DOHH2 (cell line): ENCODE results near the gene NCKAP5.

Experiments
- EZH2phosphoT487 ChIP-seq: fragments of 200-600 bp; sonication (generic); IDR thresholded peaks from 2 replicates; pipeline ENCODE4 v1.6.1; 2017; ENCODE audit warnings: borderline replicate concordance, mild to moderate bottlenecking, antibody characterized with exemption, low read length, moderate library complexity, mixed read lengths
- TF ChIP-seq, protein P1 (sequence below): fragments of 200-600 bp; sonication (generic); IDR thresholded peaks from one replicate; pipeline ENCODE4 v1.5.1; 2014; ENCODE audit warnings: antibody characterized with exemption, mild to moderate bottlenecking, low read depth, low read length; ENCODE audit not compliant: poor library complexity, severe bottlenecking

DNA sequence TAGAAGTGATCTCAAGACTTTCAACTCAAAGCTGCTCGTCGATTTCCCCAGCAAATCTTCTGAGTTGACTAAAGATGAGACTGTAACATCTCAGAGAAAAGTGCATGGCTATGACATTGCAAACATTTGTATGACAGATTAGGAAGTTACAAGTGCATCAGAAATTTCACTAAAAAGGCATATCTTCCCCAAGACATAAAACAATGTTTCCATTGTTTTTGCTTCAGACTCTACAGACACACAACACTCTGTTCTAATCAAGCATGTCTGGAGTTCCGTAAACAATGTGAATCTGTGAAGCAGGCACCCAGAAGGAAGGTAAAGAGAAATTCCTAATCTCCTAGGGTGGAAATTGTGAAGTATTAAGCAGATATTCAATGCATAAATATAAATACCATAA is 753.6 kb downstream of the NCKAP5 start:
- TF ChIP-seq, protein P1, sequence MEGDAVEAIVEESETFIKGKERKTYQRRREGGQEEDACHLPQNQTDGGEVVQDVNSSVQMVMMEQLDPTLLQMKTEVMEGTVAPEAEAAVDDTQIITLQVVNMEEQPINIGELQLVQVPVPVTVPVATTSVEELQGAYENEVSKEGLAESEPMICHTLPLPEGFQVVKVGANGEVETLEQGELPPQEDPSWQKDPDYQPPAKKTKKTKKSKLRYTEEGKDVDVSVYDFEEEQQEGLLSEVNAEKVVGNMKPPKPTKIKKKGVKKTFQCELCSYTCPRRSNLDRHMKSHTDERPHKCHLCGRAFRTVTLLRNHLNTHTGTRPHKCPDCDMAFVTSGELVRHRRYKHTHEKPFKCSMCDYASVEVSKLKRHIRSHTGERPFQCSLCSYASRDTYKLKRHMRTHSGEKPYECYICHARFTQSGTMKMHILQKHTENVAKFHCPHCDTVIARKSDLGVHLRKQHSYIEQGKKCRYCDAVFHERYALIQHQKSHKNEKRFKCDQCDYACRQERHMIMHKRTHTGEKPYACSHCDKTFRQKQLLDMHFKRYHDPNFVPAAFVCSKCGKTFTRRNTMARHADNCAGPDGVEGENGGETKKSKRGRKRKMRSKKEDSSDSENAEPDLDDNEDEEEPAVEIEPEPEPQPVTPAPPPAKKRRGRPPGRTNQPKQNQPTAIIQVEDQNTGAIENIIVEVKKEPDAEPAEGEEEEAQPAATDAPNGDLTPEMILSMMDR, result no peak
- TF ChIP-seq EZH2phosphoT487, result no peak
